Stimulated activated CD4-positive, alpha-beta T cell treated with anti-CD3 and anti-CD28 coated beads, TNF-alpha, amount 100 ng/mL, for 4 hours (primary cell): Measurements from ENCODE around the gene MDFIC.

Experiments used
- DNase-seq, 3 experiments: peaks; one replicate each; pipeline ENCODE4 v3.0.0-alpha.2; 2020; ENCODE audit warnings: low read depth in 3 of 3

The MDFIC gene

DNA sequence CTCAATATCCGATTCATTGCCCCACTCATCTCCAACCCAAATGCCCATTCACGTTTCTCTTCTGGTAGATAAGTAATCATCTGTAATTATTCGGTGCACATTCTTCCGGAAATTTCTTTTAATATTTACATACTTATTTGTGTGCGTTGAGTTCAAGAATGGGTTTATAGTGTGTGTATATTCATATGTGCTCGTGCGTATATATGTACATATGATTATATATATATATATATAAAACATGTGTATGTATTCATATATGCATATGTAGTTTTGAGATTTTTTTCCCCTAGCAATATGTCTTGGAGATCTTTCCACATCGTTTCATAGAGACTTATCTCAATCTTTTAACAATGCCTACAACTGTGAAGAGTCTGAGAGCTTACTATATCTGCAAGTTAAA is 118.2 kb downstream of the MDFIC start:
- DNase-seq, result no peak

DNA sequence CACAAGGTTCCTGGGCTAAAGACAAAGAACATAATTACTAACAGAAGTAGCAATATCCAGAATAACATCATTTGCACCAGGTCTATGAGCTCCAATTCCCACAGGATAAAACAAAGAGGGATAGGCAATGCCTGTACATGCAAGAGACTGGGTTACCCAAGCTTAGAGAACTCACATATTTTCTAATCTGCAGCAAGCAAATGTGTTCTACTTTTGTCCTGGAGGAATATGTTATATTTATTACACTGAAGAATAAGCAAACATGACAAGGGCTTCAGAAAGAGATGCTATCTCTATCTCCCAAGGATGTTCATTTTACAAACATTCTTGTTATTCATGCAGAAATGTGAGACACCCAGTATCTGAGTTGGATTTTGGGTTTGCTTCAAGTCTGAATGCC is 118.6 kb downstream of the MDFIC start:
- DNase-seq, result no peak

- DNase-seq, result no peak
Measured at GRCh38 chr7:115042596-115042995, 120.7 kb downstream of the MDFIC start.

DNA sequence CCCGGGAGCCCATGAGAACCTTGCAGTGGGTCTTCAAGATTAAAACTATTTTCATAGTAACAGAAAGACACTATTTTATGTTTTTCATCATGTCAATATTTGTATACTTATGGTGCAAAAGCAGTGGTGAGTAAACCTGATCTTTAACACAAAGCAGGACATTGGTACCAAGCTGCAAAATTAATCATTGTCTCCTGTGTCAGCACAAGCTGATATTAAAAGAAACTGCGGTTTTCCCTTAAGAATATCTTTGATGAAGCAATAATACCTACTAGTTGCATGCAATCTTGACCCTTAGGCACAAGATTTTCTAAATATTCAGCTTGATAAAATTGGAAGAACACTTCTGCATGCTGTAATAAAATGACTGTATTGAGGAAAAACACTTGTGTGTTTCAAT is 121.7 kb downstream of the MDFIC start:
- DNase-seq, result no peak

DNA sequence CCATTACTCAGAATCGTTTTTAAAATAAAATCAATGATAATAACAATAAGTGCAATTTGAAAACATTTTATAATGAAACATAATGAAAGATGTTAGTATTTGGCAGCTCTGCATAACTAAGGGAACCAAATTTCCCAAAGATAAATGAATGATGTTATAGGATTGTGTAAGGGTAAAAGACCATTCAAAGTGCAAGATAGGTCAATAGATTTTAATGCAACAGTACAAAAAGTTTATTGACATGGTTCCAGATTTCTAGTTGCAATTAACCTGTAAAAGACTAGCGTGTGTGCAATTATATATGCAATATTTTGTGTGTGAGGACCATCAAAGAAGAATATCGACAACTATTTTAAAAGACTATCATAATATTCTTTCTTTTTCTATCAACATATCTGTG is 122.3 kb downstream of the MDFIC start:
- DNase-seq, result no peak

- DNase-seq, result no peak
Measured at GRCh38 chr7:115047958-115048720, 126.2 kb downstream of the MDFIC start.

DNA sequence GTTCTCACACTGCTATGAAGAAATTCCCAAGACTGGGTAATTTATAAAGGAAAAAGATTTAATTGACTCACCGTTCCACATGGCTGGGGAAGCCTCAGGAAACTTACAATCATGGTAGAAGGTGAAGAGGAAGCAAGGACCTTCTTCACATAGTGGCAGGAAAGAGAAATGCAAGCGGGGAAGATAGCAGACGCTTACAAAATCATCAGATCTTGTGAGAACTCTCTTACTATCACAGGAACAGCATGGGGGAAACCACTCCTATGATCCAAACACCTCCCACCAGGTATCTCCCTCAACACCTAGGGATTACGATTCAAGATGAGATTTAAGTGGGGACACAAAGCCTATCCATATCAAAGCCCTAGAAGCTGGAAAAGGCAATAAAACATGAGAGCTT is 130.8 kb downstream of the MDFIC start:
- DNase-seq, result no peak

DNA sequence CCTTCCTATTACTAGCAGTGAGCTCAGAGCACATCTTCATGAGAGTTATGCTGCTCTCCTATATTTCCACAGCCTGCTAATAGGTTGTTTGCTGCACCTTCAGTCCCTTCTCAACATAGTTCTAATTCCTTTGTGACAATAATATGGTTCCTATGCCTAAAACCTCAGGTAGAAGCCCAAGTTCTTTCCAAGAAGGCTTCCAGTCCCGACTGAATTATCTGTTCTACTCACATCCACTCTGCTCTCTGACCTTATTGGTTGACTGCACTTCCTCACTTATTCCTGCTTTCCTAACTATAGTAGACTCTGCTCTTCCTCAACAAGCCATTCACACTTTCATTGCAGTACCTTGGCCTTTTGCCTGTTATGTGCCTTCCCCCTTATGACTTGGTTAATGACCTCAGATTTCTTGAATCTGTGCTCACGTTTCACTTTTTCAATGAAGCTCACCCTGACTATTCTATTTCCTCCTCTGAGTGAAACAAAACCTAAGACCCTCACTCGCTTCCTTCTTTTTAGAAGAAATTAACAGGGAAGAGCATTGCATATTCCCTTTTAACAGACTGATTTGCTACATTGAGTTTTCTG is 132.7 kb downstream of the MDFIC start:
- no peak for DNase-seq

- DNase-seq, result no peak
Measured at GRCh38 chr7:115056019-115056418, 134.1 kb downstream of the MDFIC start.

DNA sequence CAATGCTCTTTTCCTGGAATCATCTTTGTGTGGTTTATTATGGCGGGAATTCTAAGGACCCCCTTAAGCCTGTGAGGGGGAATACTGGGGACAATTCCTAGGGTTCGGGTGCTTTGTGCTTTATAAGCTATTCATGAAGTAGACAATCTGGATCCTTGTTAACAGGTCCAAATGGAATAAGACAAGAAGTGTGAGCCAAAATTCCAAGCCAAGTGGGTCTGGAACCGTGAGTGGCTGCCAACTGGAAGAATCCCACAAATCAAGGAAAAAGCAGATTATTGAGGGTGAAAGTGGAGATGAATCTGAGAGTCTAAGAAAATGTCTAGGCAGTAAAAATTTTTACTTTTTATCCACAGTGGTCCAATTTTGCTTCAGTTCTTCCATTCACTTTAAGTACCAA is 136.8 kb downstream of the MDFIC start:
- DNase-seq, result no peak

- no peak for DNase-seq
Measured at GRCh38 chr7:115059321-115059720, 137.4 kb downstream of the MDFIC start.

GRCh38 chr7:115060095-115060870 is 138.4 kb downstream of the MDFIC start:
- no peak for DNase-seq

DNA sequence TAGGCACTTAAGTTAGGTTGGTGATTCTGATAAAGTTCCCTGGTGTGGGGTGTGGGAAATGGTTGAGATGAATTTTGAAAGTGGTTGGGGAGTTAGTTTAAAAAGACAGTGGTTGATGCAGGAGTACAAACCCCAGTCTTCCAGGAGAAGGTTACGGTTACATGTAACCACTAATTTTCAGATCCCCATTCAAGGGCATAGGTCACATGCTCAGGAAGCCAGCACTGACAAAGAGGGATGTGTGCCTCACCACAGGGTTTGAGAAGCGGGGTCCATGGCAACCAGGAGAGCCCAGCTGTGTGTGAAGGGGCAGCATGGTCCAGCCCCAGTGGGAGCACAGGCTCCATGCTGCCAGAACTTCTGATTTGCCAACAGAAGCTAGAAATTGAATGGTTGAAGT is 144.2 kb downstream of the MDFIC start:
- no peak for DNase-seq

DNA sequence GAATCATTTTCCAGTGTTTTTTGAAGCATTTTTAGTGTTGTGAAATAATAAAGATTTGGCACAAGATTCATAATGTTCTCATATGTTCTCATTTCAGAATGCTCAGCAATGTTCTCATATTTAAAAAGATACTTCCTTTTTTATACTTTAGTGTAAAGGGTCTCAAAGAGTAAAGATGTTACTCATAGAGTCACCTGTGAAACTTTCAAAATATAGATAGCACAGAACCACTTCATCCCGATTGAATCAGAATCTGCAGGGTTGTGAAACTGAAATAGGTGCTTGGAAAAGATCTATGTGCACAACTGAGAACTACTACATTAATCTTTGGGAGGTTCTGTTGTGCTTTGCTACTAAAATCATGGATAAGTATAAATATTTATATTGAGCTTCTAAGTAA is 144.7 kb downstream of the MDFIC start:
- no peak for DNase-seq

- DNase-seq, result no peak
Measured at GRCh38 chr7:115068220-115068619, 146.3 kb downstream of the MDFIC start.
